Breast epithelium (tissue), 4 donors: ENCODE measurements around the gene CPEB3. TPM values are rescaled to one million over a fixed set of nuclear protein-coding genes. Genes with fewer than 3 reads are reported as not detected.

Experiments
- DNase-seq, 2 donors: peaks; one replicate each; pipeline ENCODE4 v3.0.0-alpha.2; 2019; ENCODE audit warnings: low spot score in 2 of 2
- H3K27ac ChIP-seq, 2 donors: fragments of 200-600 bp; sonication (generic) in 1 of 2; one replicate each; pipeline ENCODE4 v1.5.1; 2016 to 2019; ENCODE audit warnings: mild to moderate bottlenecking in 1 of 2
- H3K27me3 ChIP-seq, 2 donors: fragments of 200-600 bp; sonication (generic) in 1 of 2; one replicate each; pipeline versions ENCODE4 v1.5.1 to v1.6.0; 2017 to 2019; ENCODE audit warnings: control low read depth in 1 of 2, mild to moderate bottlenecking in 1 of 2
- H3K36me3 ChIP-seq: fragments of 200-600 bp; one replicate; pipeline ENCODE4 v1.5.1; 2019
- H3K4me1 ChIP-seq, 2 donors: fragments of 200-600 bp; sonication (generic); one replicate each; pipeline ENCODE4 v1.5.1; 2016 to 2019; ENCODE audit warnings: control low read depth in 1 of 2
- H3K4me3 ChIP-seq, 3 donors: fragments of 200-600 bp; sonication (generic); 1 replicate in 2 of 3; 2 replicates in 1 of 3; pipeline ENCODE4 v1.5.1; 2016 to 2019; ENCODE audit warnings: mild to moderate bottlenecking in 3 of 3, moderate library complexity in 2 of 3
- H3K9me3 ChIP-seq, 2 donors: fragments of 200-600 bp; sonication (generic) in 1 of 2; one replicate each; pipeline ENCODE4 v1.5.1; 2016 to 2019; ENCODE audit warnings: control low read depth in 1 of 2
- POLR2A ChIP-seq: fragments of 450-650 bp; IDR thresholded peaks from one replicate; pipeline ENCODE4 v1.6.1; 2016; ENCODE audit warnings: antibody characterized with exemption, mild to moderate bottlenecking, moderate library complexity
- POLR2AphosphoS5 ChIP-seq, 3 donors: sonication (generic); formaldehyde crosslinking; IDR thresholded peaks; one replicate each; pipeline ENCODE4 v1.6.1; 2017; ENCODE audit warnings: antibody characterized with exemption in 3 of 3
- intact Hi-C: fragments of 100-400 bp; cut with DNase I; formaldehyde crosslinking; loops from one replicate; pipeline ENCODE4 v1.15.1; 2023; ENCODE audit warnings: low total_unique reads
- total RNA-seq, 3 donors: library from RNA; depleted of rRNA; stranded (reverse); fragments of >200 nt; gene quantifications; one replicate each; pipeline ENCODE4 v1.1.0, GENCODE V29; 2016
- TF ChIP-seq, protein P1 (sequence below), 3 donors: fragments of 450-650 bp; IDR thresholded peaks; one replicate each; pipeline ENCODE4 v1.5.1; 2016 to 2017; ENCODE audit warnings: antibody characterized with exemption in 3 of 3, mild to moderate bottlenecking in 3 of 3, moderate library complexity in 3 of 3

CPEB3 gene
- total RNA-seq, 3 donors from 2014 or later = 3.8 to 12.1 (median 5.2) TPM

DNA sequence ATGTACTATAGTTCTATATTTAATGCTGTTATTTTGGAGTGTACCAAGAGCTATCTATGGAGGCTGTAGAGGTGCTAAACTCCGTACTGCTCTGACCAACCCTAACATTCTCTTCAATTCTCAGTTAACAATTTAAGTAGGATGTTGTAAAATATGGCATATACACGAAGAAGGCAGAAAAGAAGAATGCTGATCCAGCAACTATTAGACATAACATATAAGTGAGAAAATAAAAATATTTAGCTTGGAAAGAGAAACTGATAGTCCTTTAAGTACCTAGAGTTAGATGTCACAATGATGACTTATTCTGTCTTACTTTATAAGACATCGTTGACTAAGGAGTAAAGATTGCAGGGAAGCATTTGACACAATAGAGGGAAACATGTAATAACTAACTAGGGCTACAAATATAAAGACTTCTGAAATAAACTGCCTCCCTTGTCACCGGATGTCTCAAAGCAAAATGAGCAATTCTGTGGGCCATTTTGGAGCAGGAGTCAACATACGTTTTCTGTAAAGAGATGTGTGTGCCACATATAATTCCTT, 159.5 kb downstream of the CPEB3 start:
- TF ChIP-seq, protein P1, sequence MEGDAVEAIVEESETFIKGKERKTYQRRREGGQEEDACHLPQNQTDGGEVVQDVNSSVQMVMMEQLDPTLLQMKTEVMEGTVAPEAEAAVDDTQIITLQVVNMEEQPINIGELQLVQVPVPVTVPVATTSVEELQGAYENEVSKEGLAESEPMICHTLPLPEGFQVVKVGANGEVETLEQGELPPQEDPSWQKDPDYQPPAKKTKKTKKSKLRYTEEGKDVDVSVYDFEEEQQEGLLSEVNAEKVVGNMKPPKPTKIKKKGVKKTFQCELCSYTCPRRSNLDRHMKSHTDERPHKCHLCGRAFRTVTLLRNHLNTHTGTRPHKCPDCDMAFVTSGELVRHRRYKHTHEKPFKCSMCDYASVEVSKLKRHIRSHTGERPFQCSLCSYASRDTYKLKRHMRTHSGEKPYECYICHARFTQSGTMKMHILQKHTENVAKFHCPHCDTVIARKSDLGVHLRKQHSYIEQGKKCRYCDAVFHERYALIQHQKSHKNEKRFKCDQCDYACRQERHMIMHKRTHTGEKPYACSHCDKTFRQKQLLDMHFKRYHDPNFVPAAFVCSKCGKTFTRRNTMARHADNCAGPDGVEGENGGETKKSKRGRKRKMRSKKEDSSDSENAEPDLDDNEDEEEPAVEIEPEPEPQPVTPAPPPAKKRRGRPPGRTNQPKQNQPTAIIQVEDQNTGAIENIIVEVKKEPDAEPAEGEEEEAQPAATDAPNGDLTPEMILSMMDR (IDR thresholded peaks at IDR 0.05) = no peak
- no peak for TF ChIP-seq POLR2A
- no peak for TF ChIP-seq POLR2AphosphoS5 (IDR thresholded peaks at IDR 0.05)
- no peaks in the 10 kb centered on the region for H3K9me3 ChIP-seq
- no peaks in the 10 kb centered on the region for H3K36me3 ChIP-seq
- intact Hi-C loops = no loop called here
- no peak for DNase-seq
- H3K27me3 ChIP-seq = no peaks in the 10 kb centered on the region
- H3K4me3 ChIP-seq = no peak overlapping the region
- H3K27ac ChIP-seq = no peak overlapping the region
- no peaks in the 10 kb centered on the region for H3K4me1 ChIP-seq

DNA sequence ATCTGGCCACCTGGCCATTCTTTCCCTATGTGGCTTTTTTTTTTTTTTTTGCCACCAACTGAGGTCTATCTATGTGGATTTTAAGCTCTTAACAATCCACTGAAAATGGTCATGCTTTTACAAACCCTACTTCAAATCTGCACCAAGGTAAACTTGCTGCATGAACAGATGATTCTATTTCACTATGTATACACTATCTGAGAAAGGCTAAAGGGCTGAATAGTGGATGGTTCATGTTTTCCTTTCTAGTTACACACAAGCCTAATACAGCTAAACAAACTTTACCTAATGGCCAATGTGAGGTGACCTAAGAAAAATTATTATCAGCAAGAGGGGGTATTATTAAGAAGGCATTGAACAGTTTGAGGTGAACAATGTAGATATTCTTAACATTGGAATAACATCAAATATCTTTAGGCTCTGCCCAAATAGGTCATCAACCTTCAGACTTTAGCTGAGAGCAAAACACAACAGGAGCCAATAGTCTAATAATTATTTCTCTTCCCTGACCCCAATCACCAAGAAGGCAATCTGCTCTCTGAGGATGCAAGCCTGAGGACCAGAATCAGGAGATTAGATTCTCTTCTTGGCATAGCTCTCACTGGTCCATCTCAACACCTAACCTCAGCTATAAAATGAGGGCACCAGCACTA, 160.1 kb downstream of the CPEB3 start:
- no peaks in the 10 kb centered on the region for H3K9me3 ChIP-seq
- no peak for DNase-seq
- H3K4me1 ChIP-seq = no peaks in the 10 kb centered on the region
- no peaks in the 10 kb centered on the region for H3K36me3 ChIP-seq
- TF ChIP-seq, protein P1 (IDR thresholded peaks at IDR 0.05) = no peak
- TF ChIP-seq POLR2AphosphoS5 (IDR thresholded peaks at IDR 0.05) (no peak), POLR2A (no peak)
- H3K4me3 ChIP-seq = no peak overlapping the region
- H3K27me3 ChIP-seq = no peaks in the 10 kb centered on the region
- no peak overlapping the region for H3K27ac ChIP-seq
- intact Hi-C loops = no loop called here

DNA sequence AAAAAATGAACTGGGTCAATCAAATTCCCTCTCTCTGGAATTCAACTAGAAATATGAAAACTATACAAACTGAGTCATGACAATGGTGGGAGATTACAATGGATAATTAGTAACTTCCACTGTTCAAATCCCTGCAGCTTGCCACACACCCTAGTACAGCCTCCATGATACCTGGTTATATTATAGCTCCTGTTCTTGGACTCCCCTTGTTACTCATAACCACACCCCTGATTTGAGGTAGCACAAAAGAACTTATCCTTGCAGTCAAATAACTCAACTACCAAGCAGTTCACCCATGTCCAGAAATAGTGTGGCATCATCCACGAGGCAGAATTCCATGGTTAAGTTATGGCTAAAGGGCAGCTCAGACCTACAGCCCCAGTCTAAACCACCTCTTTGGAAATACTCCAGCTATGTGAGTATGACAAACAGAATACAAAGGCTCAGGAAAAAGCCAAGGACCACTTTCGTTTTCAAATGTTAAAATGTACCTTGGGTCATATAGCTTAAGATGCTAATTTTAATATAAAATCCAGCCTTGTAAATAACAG, 164.7 kb downstream of the CPEB3 start:
- TF ChIP-seq POLR2AphosphoS5 (IDR thresholded peaks at IDR 0.05) = no peak
- TF ChIP-seq POLR2A = no peak
- TF ChIP-seq, protein P1 (IDR thresholded peaks at IDR 0.05) = no peak
- intact Hi-C loops = no loop called here
- Histone ChIP-seq H3K27me3 (no peaks in the 10 kb centered on the region), H3K36me3 (no peaks in the 10 kb centered on the region), H3K4me1 (peaks cover 0 to 34% of the 10 kb centered on the region in 2 donors), H3K4me3 (no peak overlapping the region), H3K9me3 (no peaks in the 10 kb centered on the region), H3K27ac (peak overlapping the region; percentile 2 to 88)
- DNase-seq = no peak

DNA sequence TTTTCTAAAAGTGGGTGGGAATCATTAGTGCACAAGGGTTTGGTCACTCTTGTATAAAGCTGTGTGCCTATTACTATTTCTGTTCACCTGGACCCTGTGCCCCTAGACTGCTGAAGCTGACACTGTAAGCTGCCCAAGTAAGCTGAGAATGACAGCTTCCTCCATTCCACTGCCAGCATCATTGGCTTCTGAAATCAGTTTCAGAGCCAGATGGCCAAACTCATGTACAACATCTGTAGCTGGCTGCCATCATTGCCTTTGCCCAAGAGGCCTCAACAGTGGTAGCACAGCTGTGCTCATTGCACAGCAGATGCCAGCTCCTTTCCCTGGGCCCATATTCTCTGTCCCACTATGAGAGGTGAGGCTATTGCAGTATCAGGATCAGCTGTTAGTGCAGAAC, 165.7 kb downstream of the CPEB3 start:
- peak overlapping the region; percentile 87 to 88 for H3K27ac ChIP-seq
- intact Hi-C loops = no loop called here
- no peak overlapping the region for H3K4me3 ChIP-seq
- H3K4me1 ChIP-seq = peaks cover 0 to 34% of the 10 kb centered on the region in 2 donors
- no peaks in the 10 kb centered on the region for H3K9me3 ChIP-seq
- no peaks in the 10 kb centered on the region for H3K36me3 ChIP-seq
- no peak for TF ChIP-seq POLR2AphosphoS5 (IDR thresholded peaks at IDR 0.05)
- TF ChIP-seq, protein P1 (IDR thresholded peaks at IDR 0.05) = no peak
- no peak for TF ChIP-seq POLR2A
- DNase-seq = no peak
- no peaks in the 10 kb centered on the region for H3K27me3 ChIP-seq

DNA sequence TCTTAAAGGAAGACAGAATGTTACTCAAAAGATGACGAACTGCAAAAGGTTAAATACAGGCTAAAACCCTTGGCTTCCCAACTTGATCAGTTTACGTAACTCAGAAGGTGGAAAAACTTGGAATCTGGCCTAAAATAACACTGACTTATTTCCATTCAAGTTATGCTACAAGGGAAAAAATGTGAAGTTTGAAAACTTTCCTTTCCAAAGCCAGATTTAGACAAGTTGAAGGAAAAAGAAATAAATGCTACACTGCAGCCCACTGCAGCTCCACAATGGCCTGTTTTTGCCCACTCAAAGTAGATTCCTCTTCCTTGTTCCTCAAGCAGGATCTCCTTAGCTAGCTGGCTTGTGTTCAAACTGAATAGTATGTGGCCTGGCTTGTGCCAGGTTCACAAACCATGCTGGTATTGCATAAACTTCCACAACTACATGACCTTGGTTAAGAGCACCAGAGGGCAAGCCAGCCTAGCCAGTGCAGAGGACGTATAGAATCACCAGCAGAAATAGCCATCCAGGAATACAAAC, 166.2 kb downstream of the CPEB3 start:
- Histone ChIP-seq H3K36me3 (no peaks in the 10 kb centered on the region), H3K27ac (peak overlapping the region; percentile 87 to 88), H3K4me1 (peaks cover 0 to 34% of the 10 kb centered on the region in 2 donors), H3K4me3 (no peak overlapping the region), H3K27me3 (no peaks in the 10 kb centered on the region), H3K9me3 (no peaks in the 10 kb centered on the region)
- no peak for TF ChIP-seq POLR2A
- peak in 1 of 3 donors; percentile 52 for TF ChIP-seq POLR2AphosphoS5 (IDR thresholded peaks at IDR 0.05)
- DNase-seq = peak in 1 of 2 donors; percentile 75
- intact Hi-C loops = no loop called here
